CD14-positive monocyte (primary cell): ENCODE data around the gene ASCC1. TPM values are rescaled to one million over a fixed set of nuclear protein-coding genes. Genes with fewer than 3 reads are reported as not detected.

Source experiments
- DNase-seq, 3 donors: peaks; one replicate each; pipeline ENCODE4 v3.0.0-alpha.2; 2011 to 2022
- H2AFZ ChIP-seq: 2 replicates; pipeline ENCODE4 v1.6.0; 2012; ENCODE audit warnings: mild to moderate bottlenecking, low read depth, low read length, inconsistent platforms; ENCODE audit not compliant: insufficient read depth, poor library complexity, severe bottlenecking
- H3K27ac ChIP-seq, 2 donors: 1 replicate in 1 of 2; 2 replicates in 1 of 2; pipeline ENCODE4 v1.5.1; 2012 to 2013; ENCODE audit warnings: low read length in 2 of 2, control low read depth in 1 of 2, inconsistent platforms in 1 of 2, low read depth in 1 of 2, mild to moderate bottlenecking in 1 of 2
- H3K27me3 ChIP-seq, 2 donors: one replicate each; pipeline versions ENCODE4 v1.6.0 to v1.6.1; 2011 to 2013; ENCODE audit warnings: low read length in 2 of 2; ENCODE audit not compliant: control insufficient read depth in 2 of 2, insufficient read depth in 2 of 2
- H3K36me3 ChIP-seq, 2 donors: replicated peaks in 1 of 2; 1 replicate in 1 of 2; 2 replicates in 1 of 2; pipeline versions ENCODE4 v1.5.1 to v1.6.1; 2012 to 2013; ENCODE audit warnings: low read length in 2 of 2, control low read depth in 1 of 2, inconsistent platforms in 1 of 2, mild to moderate bottlenecking in 1 of 2; ENCODE audit not compliant: insufficient read depth in 2 of 2, control insufficient read depth in 1 of 2
- H3K4me1 ChIP-seq, 2 donors: 1 replicate in 1 of 2; 2 replicates in 1 of 2; pipeline versions ENCODE4 v1.5.1 to v1.6.1; 2012 to 2013; ENCODE audit warnings: low read length in 2 of 2, control low read depth in 1 of 2, inconsistent platforms in 1 of 2, mild to moderate bottlenecking in 1 of 2, moderate library complexity in 1 of 2; ENCODE audit not compliant: insufficient read depth in 2 of 2, control insufficient read depth in 1 of 2
- H3K4me2 ChIP-seq: replicated peaks from 2 replicates; pipeline ENCODE3; 2012; ENCODE audit warnings: low read length, moderate library complexity, mild to moderate bottlenecking; ENCODE audit not compliant: poor library complexity, severe bottlenecking; ENCODE audit errors: extremely low read depth
- H3K4me3 ChIP-seq, 3 experiments: fragments of 200-600 bp in 1 of 3; sonication (generic) in 1 of 3; replicated peaks in 1 of 3; 1 replicate in 2 of 3; 2 replicates in 1 of 3; pipeline ENCODE4 v1.5.1; 2011 to 2013; ENCODE audit warnings: low read length in 3 of 3, mild to moderate bottlenecking in 3 of 3, control low read depth in 2 of 3, low read depth in 2 of 3, inconsistent platforms in 1 of 3, moderate library complexity in 1 of 3
- H3K79me2 ChIP-seq: 2 replicates; pipeline ENCODE4 v1.6.0; 2012; ENCODE audit warnings: mild to moderate bottlenecking, control low read depth, inconsistent platforms, low read length, moderate library complexity; ENCODE audit not compliant: insufficient read depth
- H3K9ac ChIP-seq: 2 replicates; pipeline ENCODE4 v1.6.0; 2017; ENCODE audit warnings: low read length, mild to moderate bottlenecking; ENCODE audit not compliant: insufficient read depth, poor library complexity, severe bottlenecking
- H3K9me3 ChIP-seq, 2 donors: replicated peaks in 1 of 2; 1 replicate in 1 of 2; 2 replicates in 1 of 2; pipeline versions ENCODE4 v1.5.1 to v1.6.1; 2012 to 2013; ENCODE audit warnings: low read length in 2 of 2, control low read depth in 1 of 2; ENCODE audit not compliant: control insufficient read depth in 1 of 2, insufficient read depth in 1 of 2
- H4K20me1 ChIP-seq: 2 replicates; pipeline ENCODE4 v1.6.0; 2012; ENCODE audit warnings: mild to moderate bottlenecking, low read length, control low read depth, moderate library complexity; ENCODE audit not compliant: insufficient read depth
- H3K27ac Mint-ChIP-seq, 7 donors: one replicate each; pipeline ENCODE4 v1.8.0; 2020; ENCODE audit warnings: mild to moderate bottlenecking in 7 of 7, mixed read lengths in 7 of 7, moderate library complexity in 6 of 7, inconsistent platforms in 2 of 7
- H3K27me3 Mint-ChIP-seq, 3 donors: one replicate each; pipeline ENCODE4 v1.8.0; 2021 to 2022; ENCODE audit warnings: low read depth in 3 of 3, mild to moderate bottlenecking in 3 of 3, mixed read lengths in 3 of 3, moderate library complexity in 3 of 3, inconsistent platforms in 1 of 3
- H3K36me3 Mint-ChIP-seq, 2 donors: one replicate each; pipeline ENCODE4 v1.8.0; 2020; ENCODE audit warnings: mixed read lengths in 2 of 2, inconsistent platforms in 1 of 2, mild to moderate bottlenecking in 1 of 2
- H3K4me1 Mint-ChIP-seq: one replicate; pipeline ENCODE4 v1.8.0; 2020; ENCODE audit warnings: mild to moderate bottlenecking, mixed read lengths
- H3K4me3 Mint-ChIP-seq, 2 donors: one replicate each; pipeline ENCODE4 v1.8.0; 2020; ENCODE audit warnings: mild to moderate bottlenecking in 2 of 2, mixed read lengths in 2 of 2, moderate library complexity in 1 of 2
- H3K9me3 Mint-ChIP-seq, 7 donors: one replicate each; pipeline ENCODE4 v1.8.0; 2020 to 2022; ENCODE audit warnings: mixed read lengths in 7 of 7, mild to moderate bottlenecking in 6 of 7, moderate library complexity in 6 of 7, inconsistent platforms in 2 of 7
- CTCF ChIP-seq: fragments of 200-600 bp; IDR thresholded peaks from one replicate; pipeline ENCODE4 v1.8.0; 2022; ENCODE audit warnings: antibody characterized with exemption, mild to moderate bottlenecking
- WGBS: methylation state at CpG from one replicate; pipeline ENCODE4 v1.1.5; 2013; ENCODE audit warnings: missing lambda C conversion rate; ENCODE audit not compliant: insufficient coverage; 5-methylcytosine and 5-hydroxymethylcytosine counted together
- intact Hi-C, 2 donors: fragments of 100-400 bp; cut with micrococcal nuclease; formaldehyde crosslinking; loops; one replicate each; pipeline versions ENCODE4 v1.15.0 to v1.15.1; 2023
- polyA plus RNA-seq, 3 donors: library from polyadenylated mRNA; depleted of rRNA in 1 of 3; unstranded in 2 of 3; stranded (reverse) in 1 of 3; fragments of 300-500 nt in 2 of 3; fragments of >200 nt in 1 of 3; fragmentation: Illumina TruSeq in 2 of 3; gene quantifications; 1 replicate in 2 of 3; 2 replicates in 1 of 3; pipeline ENCODE4 v1.2.3, GENCODE V29; 2012 to 2021

ASCC1 gene
- polyA plus RNA-seq, 3 donors = 8.2 to 20.9 (median 17.9) TPM

- Mint-ChIP-seq H3K4me3 (no peak overlapping the region), H3K27me3 (peaks cover 0 to 2% (median 1%) of the 10 kb centered on the region in 3 donors), H3K27ac (peak overlapping the region in 1 of 7 donors; percentile 6), H3K4me1 (peaks cover 27% of the 10 kb centered on the region), H3K36me3 (peaks cover 0 to 2% of the 10 kb centered on the region in 2 donors), H3K9me3 (no peaks in the 10 kb centered on the region)
- H4K20me1 ChIP-seq = no peaks in the 10 kb centered on the region
- intact Hi-C loops = loop anchor here in 1 of 2 donors (5.0 kb wide), 1 partner anchor 33 kb away; no protein-coding TSS in a partner anchor
- no peaks in the 10 kb centered on the region for H3K9me3 ChIP-seq
- no peak overlapping the region for H3K27ac ChIP-seq
- no peak overlapping the region for H3K4me3 ChIP-seq
- WGBS = 100% methylated on average over 1 of the region's 1 CpG
- DNase-seq = peak in 1 of 3 donors; percentile 70
- no peaks in the 10 kb centered on the region for H3K79me2 ChIP-seq
- no peak overlapping the region for H3K4me2 ChIP-seq
- H3K9ac ChIP-seq = no peak overlapping the region
- no peaks in the 10 kb centered on the region for H3K27me3 ChIP-seq
- no peaks in the 10 kb centered on the region for H3K36me3 ChIP-seq
- TF ChIP-seq CTCF = no peak
- peaks cover 21 to 22% of the 10 kb centered on the region in 2 donors for H3K4me1 ChIP-seq
- H2AFZ ChIP-seq = no peak overlapping the region
Observed at GRCh38 chr10:72264536-72264935, 48.5 kb upstream of the ASCC1 start.

- peaks cover 0 to 2% of the 10 kb centered on the region in 2 donors for H3K36me3 Mint-ChIP-seq
- H3K4me1 ChIP-seq = peaks cover 24 to 25% of the 10 kb centered on the region in 2 donors
- H3K9me3 ChIP-seq = no peaks in the 10 kb centered on the region
Observed at GRCh38 chr10:72263613-72264241, 47.7 kb upstream of the ASCC1 start.

More at GRCh38 chr10:72263613-72264241, 47.7 kb upstream of the ASCC1 start:
- Mint-ChIP-seq H3K4me1 (peaks cover 29% of the 10 kb centered on the region), H3K27me3 (peaks cover 0 to 1% (median under 1%) of the 10 kb centered on the region in 3 donors), H3K4me3 (no peak overlapping the region), H3K27ac (peak overlapping the region in 1 of 7 donors; percentile 50), H3K9me3 (no peaks in the 10 kb centered on the region)
- Histone ChIP-seq H2AFZ (no peak overlapping the region), H3K27ac (no peak overlapping the region), H3K27me3 (no peaks in the 10 kb centered on the region), H3K9ac (no peak overlapping the region), H3K4me2 (no peak overlapping the region), H3K36me3 (no peaks in the 10 kb centered on the region), H3K4me3 (no peak overlapping the region), H4K20me1 (no peaks in the 10 kb centered on the region), H3K79me2 (no peaks in the 10 kb centered on the region)
- WGBS = 80% methylated on average over 2 of the region's 6 CpGs
- no peak for DNase-seq
- intact Hi-C loops = loop anchor here in 1 of 2 donors (5.0 kb wide), 1 partner anchor 34 kb away; no protein-coding TSS in a partner anchor
- TF ChIP-seq CTCF = no peak
